Mesendoderm (in vitro differentiated cells): ENCODE measurements around the gene CASQ2.

Experiments used
- DNase-seq: peaks from one replicate; pipeline ENCODE4 v3.0.0; 2013
- H2AK5ac ChIP-seq: 2 replicates; pipeline ENCODE4 v1.6.1; 2013; ENCODE audit warnings: low read length, inconsistent platforms
- H2BK120ac ChIP-seq: 2 replicates; pipeline ENCODE4 v1.6.1; 2013; ENCODE audit warnings: low read depth, mild to moderate bottlenecking, low read length, moderate library complexity, mixed read lengths
- H2BK15ac ChIP-seq: replicated peaks from 2 replicates; pipeline ENCODE4 v1.6.1; 2013; ENCODE audit warnings: low read depth, mild to moderate bottlenecking, moderate library complexity
- H2BK5ac ChIP-seq: 2 replicates; pipeline ENCODE4 v1.6.1; 2013; ENCODE audit warnings: low read length, inconsistent platforms
- H3K18ac ChIP-seq: 2 replicates; pipeline ENCODE4 v1.6.1; 2013; ENCODE audit warnings: mild to moderate bottlenecking, low read length, mixed read lengths
- H3K23ac ChIP-seq: one replicate; pipeline ENCODE4 v1.6.1; 2013; ENCODE audit warnings: low read length
- H3K27ac ChIP-seq: 2 replicates; pipeline ENCODE4 v1.5.1; 2013; ENCODE audit warnings: low read depth, mild to moderate bottlenecking, inconsistent platforms, low read length, moderate library complexity
- H3K27me3 ChIP-seq: 2 replicates; pipeline ENCODE4 v1.6.1; 2013; ENCODE audit warnings: low read length, control low read depth, mild to moderate bottlenecking, inconsistent platforms; ENCODE audit not compliant: insufficient read depth, poor library complexity
- H3K36me3 ChIP-seq: 2 replicates; pipeline ENCODE4 v1.6.1; 2013; ENCODE audit warnings: low read length, inconsistent platforms; ENCODE audit not compliant: control insufficient read depth, insufficient read depth
- H3K4ac ChIP-seq: one replicate; pipeline ENCODE4 v1.6.1; 2013; ENCODE audit warnings: low read depth, mild to moderate bottlenecking, low read length, moderate library complexity
- H3K4me1 ChIP-seq: 2 replicates; pipeline ENCODE4 v1.6.1; 2013; ENCODE audit warnings: low read depth, low read length, inconsistent platforms; ENCODE audit not compliant: control insufficient read depth
- H3K4me2 ChIP-seq: 2 replicates; pipeline ENCODE4 v1.6.1; 2013; ENCODE audit warnings: low read length
- H3K4me3 ChIP-seq: 2 replicates; pipeline ENCODE4 v1.5.1; 2013; ENCODE audit warnings: mild to moderate bottlenecking, low read length
- H3K56ac ChIP-seq: one replicate; pipeline ENCODE4 v1.6.1; 2013; ENCODE audit warnings: low read length
- H3K79me1 ChIP-seq: 2 replicates; pipeline ENCODE4 v1.6.1; 2013; ENCODE audit warnings: low read length, inconsistent platforms
- H3K79me2 ChIP-seq: 2 replicates; pipeline ENCODE4 v1.6.1; 2013; ENCODE audit warnings: mild to moderate bottlenecking, low read length; ENCODE audit not compliant: control insufficient read depth, insufficient read depth
- H3K9ac ChIP-seq: 2 replicates; pipeline ENCODE4 v1.6.1; 2013; ENCODE audit warnings: low read length, inconsistent platforms
- H4K5ac ChIP-seq: one replicate; pipeline ENCODE4 v1.6.1; 2013; ENCODE audit warnings: low read length
- H4K8ac ChIP-seq: one replicate; pipeline ENCODE4 v1.6.1; 2013; ENCODE audit warnings: low read depth, mild to moderate bottlenecking, control low read depth, low read length, moderate library complexity
- WGBS: extraction: QIAGEN DNeasy Blood & Tissue Kit; methylation state at CpG from one replicate; pipeline ENCODE4 v1.1.7; 2013; ENCODE audit warnings: low lambda C conversion rate, missing lambda C conversion rate; ENCODE audit not compliant: insufficient coverage; ENCODE audit errors: extremely low coverage; 5-methylcytosine and 5-hydroxymethylcytosine counted together

Gene CASQ2

GRCh38 chr1:115744646-115745275 lies 23.8 kb downstream of the CASQ2 start:
- Histone ChIP-seq H3K9ac (no peak overlapping the region), H3K27ac (no peak overlapping the region), H3K56ac (no peak overlapping the region), H4K8ac (no peak overlapping the region), H3K79me1 (no peaks in the 10 kb centered on the region), H3K4me3 (no peak overlapping the region), H3K4me2 (no peak overlapping the region), H3K36me3 (no peaks in the 10 kb centered on the region), H3K4ac (no peak overlapping the region), H3K18ac (peak overlapping the region; percentile 11), H4K5ac (no peak overlapping the region), H3K27me3 (no peaks in the 10 kb centered on the region), H2BK5ac (no peak overlapping the region), H3K79me2 (no peaks in the 10 kb centered on the region), H2BK120ac (no peak overlapping the region), H3K23ac (no peak overlapping the region), H2AK5ac (no peak overlapping the region), H2BK15ac (no peak overlapping the region), H3K4me1 (no peaks in the 10 kb centered on the region)
- DNase-seq, result peak; percentile 27
- no CpG with 5 or more reads among the region's 3 CpGs for WGBS

GRCh38 chr1:115740811-115741210 lies 27.7 kb downstream of the CASQ2 start:
- no CpG with 5 or more reads among the region's 1 CpG for WGBS
- Histone ChIP-seq H2BK120ac (no peak overlapping the region), H3K27ac (no peak overlapping the region), H2BK15ac (no peak overlapping the region), H3K79me2 (no peaks in the 10 kb centered on the region), H3K27me3 (no peaks in the 10 kb centered on the region), H3K23ac (no peak overlapping the region), H3K4me1 (no peaks in the 10 kb centered on the region), H3K4ac (no peak overlapping the region), H2BK5ac (no peak overlapping the region), H3K18ac (no peak overlapping the region), H4K8ac (no peak overlapping the region), H3K56ac (no peak overlapping the region), H4K5ac (no peak overlapping the region), H3K36me3 (no peaks in the 10 kb centered on the region), H2AK5ac (no peak overlapping the region), H3K4me2 (no peak overlapping the region), H3K79me1 (no peaks in the 10 kb centered on the region), H3K9ac (no peak overlapping the region), H3K4me3 (no peak overlapping the region)
- no peak for DNase-seq

GRCh38 chr1:115732316-115732715 lies 36.2 kb downstream of the CASQ2 start:
- Histone ChIP-seq H3K27me3 (no peaks in the 10 kb centered on the region), H2BK120ac (no peak overlapping the region), H3K79me2 (no peaks in the 10 kb centered on the region), H3K9ac (no peak overlapping the region), H3K4me1 (no peaks in the 10 kb centered on the region), H4K8ac (no peak overlapping the region), H3K18ac (no peak overlapping the region), H3K56ac (no peak overlapping the region), H3K23ac (no peak overlapping the region), H3K27ac (no peak overlapping the region), H3K79me1 (no peaks in the 10 kb centered on the region), H3K4me3 (no peak overlapping the region), H4K5ac (no peak overlapping the region), H3K4ac (no peak overlapping the region), H3K4me2 (no peak overlapping the region), H2AK5ac (no peak overlapping the region), H3K36me3 (no peaks in the 10 kb centered on the region), H2BK5ac (no peak overlapping the region), H2BK15ac (no peak overlapping the region)
- no peak for DNase-seq
- WGBS, result no CpG with 5 or more reads among the region's 4 CpGs

GRCh38 chr1:115729756-115730155 lies 38.8 kb downstream of the CASQ2 start:
- Histone ChIP-seq H3K9ac (no peak overlapping the region), H3K4me2 (no peak overlapping the region), H3K4me1 (no peaks in the 10 kb centered on the region), H3K18ac (no peak overlapping the region), H3K27me3 (no peaks in the 10 kb centered on the region), H3K79me1 (no peaks in the 10 kb centered on the region), H3K79me2 (no peaks in the 10 kb centered on the region), H2BK120ac (no peak overlapping the region), H4K8ac (no peak overlapping the region), H4K5ac (no peak overlapping the region), H2BK15ac (no peak overlapping the region), H3K36me3 (no peaks in the 10 kb centered on the region), H3K4ac (no peak overlapping the region), H3K27ac (no peak overlapping the region), H2AK5ac (no peak overlapping the region), H3K56ac (no peak overlapping the region), H3K23ac (no peak overlapping the region), H3K4me3 (no peak overlapping the region), H2BK5ac (no peak overlapping the region)
- DNase-seq, result no peak
- WGBS, result no CpG with 5 or more reads among the region's 4 CpGs

- Histone ChIP-seq H3K4me3 (no peak overlapping the region), H3K36me3 (no peaks in the 10 kb centered on the region), H2BK5ac (no peak overlapping the region), H3K79me2 (no peaks in the 10 kb centered on the region), H3K4me1 (no peaks in the 10 kb centered on the region), H3K27me3 (no peaks in the 10 kb centered on the region), H3K18ac (no peak overlapping the region), H3K23ac (no peak overlapping the region), H3K9ac (no peak overlapping the region), H3K79me1 (no peaks in the 10 kb centered on the region), H2AK5ac (no peak overlapping the region), H3K4ac (no peak overlapping the region), H2BK15ac (no peak overlapping the region), H3K56ac (no peak overlapping the region), H3K4me2 (no peak overlapping the region), H4K5ac (no peak overlapping the region), H4K8ac (no peak overlapping the region), H2BK120ac (no peak overlapping the region), H3K27ac (no peak overlapping the region)
- no CpG with 5 or more reads among the region's 1 CpG for WGBS
- no peak for DNase-seq
These were observed 40.2 kb downstream of the CASQ2 start for GRCh38 chr1:115728341-115728740.

GRCh38 chr1:115727706-115728249 lies 40.7 kb downstream of the CASQ2 start:
- H3K36me3 ChIP-seq, result no peaks in the 10 kb centered on the region
- peak; percentile 48 for DNase-seq
- H3K4ac ChIP-seq, result no peak overlapping the region
- no peaks in the 10 kb centered on the region for H3K79me1 ChIP-seq
- no peak overlapping the region for H3K27ac ChIP-seq
- no peak overlapping the region for H2BK120ac ChIP-seq
- no peak overlapping the region for H3K4me2 ChIP-seq
- no peaks in the 10 kb centered on the region for H3K4me1 ChIP-seq
- no peak overlapping the region for H3K23ac ChIP-seq
- H3K79me2 ChIP-seq, result no peaks in the 10 kb centered on the region
- no peaks in the 10 kb centered on the region for H3K27me3 ChIP-seq
- no peak overlapping the region for H3K18ac ChIP-seq
- WGBS, result no CpG with 5 or more reads among the region's 7 CpGs
- H4K8ac ChIP-seq, result no peak overlapping the region
- H3K56ac ChIP-seq, result no peak overlapping the region
- no peak overlapping the region for H2AK5ac ChIP-seq
- no peak overlapping the region for H4K5ac ChIP-seq
- H2BK15ac ChIP-seq, result no peak overlapping the region
- H3K9ac ChIP-seq, result no peak overlapping the region
- no peak overlapping the region for H2BK5ac ChIP-seq
- H3K4me3 ChIP-seq, result no peak overlapping the region
